Upper lobe of right lung (tissue), 1 donor: Measurements from ENCODE around the gene USP32. TPM values are rescaled to one million over a fixed set of nuclear protein-coding genes. Genes with fewer than 3 reads are reported as not detected.
"Not testable (repeated sequence)": the region's sequence is repeated elsewhere in the genome, so short reads cannot be mapped to it uniquely, and the experiment has no call there.

Experiments used
- ATAC-seq: fragments of 200-7000 bp; cut with Tn5 transposase; one replicate; pipeline ENCODE4 v1.9.1; 2020; ENCODE audit warnings: mild to moderate bottlenecking, moderate library complexity
- DNase-seq: peaks from one replicate; pipeline ENCODE4 v3.0.0-alpha.2; 2020
- H3K27ac ChIP-seq: fragments of 200-600 bp; one replicate; pipeline ENCODE4 v1.8.0; 2022
- H3K27me3 ChIP-seq: fragments of 200-600 bp; one replicate; pipeline ENCODE4 v1.8.0; 2022; ENCODE audit warnings: mild to moderate bottlenecking
- H3K36me3 ChIP-seq: fragments of 200-600 bp; one replicate; pipeline ENCODE4 v1.8.0; 2022
- H3K4me1 ChIP-seq: fragments of 200-600 bp; one replicate; pipeline ENCODE4 v1.8.0; 2022
- H3K4me3 ChIP-seq: fragments of 200-600 bp; one replicate; pipeline ENCODE4 v1.8.0; 2022; ENCODE audit warnings: mild to moderate bottlenecking
- H3K9me3 ChIP-seq: fragments of 200-600 bp; one replicate; pipeline ENCODE4 v1.8.0; 2022
- CTCF ChIP-seq: fragments of 200-600 bp; IDR thresholded peaks from one replicate; pipeline ENCODE4 v1.8.0; 2022; ENCODE audit warnings: antibody characterized with exemption
- intact Hi-C: fragments of 100-400 bp; cut with DNase I; formaldehyde crosslinking; loops from one replicate; pipeline ENCODE4 v1.11.0; 2022
- total RNA-seq: library from RNA; stranded (reverse); fragmentation: NEBNext Ultra II Directional; extraction: Animal tissue kit (Norgen Biotek cat#: 25700); gene quantifications from one replicate; pipeline ENCODE4 v1.2.1, GENCODE V29; 2021
- donor health status: DM: no; HTN: yes; CAD: no; lungs with severe emphysema.

USP32 gene
- total RNA-seq, 1 donor from 2014 or later = 72.4 TPM

DNA sequence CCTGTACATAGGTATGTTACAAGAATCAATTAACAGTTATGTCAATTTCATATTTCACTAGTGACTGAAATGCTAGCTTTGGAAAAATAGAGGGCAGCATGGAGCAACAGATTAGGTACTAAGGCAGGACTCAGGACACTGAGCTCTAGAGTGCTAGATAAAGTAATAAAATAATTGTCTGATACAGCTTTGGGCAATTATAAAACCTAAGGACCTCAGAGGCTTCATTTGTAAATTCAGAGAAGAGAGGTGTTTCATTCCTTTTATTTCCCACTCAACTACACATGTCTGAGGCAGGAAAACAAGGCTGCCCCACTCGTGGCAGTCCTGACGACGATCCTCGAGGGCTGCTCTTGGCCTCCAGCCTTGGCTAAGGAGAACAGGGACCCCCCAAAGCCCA, 160.7 kb downstream of the USP32 start:
- intact Hi-C loops = no loop called here
- H3K27me3 ChIP-seq = no peaks in the 10 kb centered on the region
- H3K27ac ChIP-seq = no peak overlapping the region
- DNase-seq = no peak
- H3K4me1 ChIP-seq = no peaks in the 10 kb centered on the region
- ATAC-seq = peak; percentile 32
- no peaks in the 10 kb centered on the region for H3K9me3 ChIP-seq
- H3K4me3 ChIP-seq = no peak overlapping the region
- TF ChIP-seq CTCF = peak; percentile 32
- peaks cover 24% of the 10 kb centered on the region for H3K36me3 ChIP-seq

- ATAC-seq = no peak
- H3K36me3 ChIP-seq = peaks cover 24% of the 10 kb centered on the region
- no peak for TF ChIP-seq CTCF
- DNase-seq = no peak
- H3K9me3 ChIP-seq = no peaks in the 10 kb centered on the region
- intact Hi-C loops = no loop called here
- no peak overlapping the region for H3K4me3 ChIP-seq
- H3K27ac ChIP-seq = no peak overlapping the region
- H3K27me3 ChIP-seq = no peaks in the 10 kb centered on the region
- no peaks in the 10 kb centered on the region for H3K4me1 ChIP-seq
Observed at GRCh38 chr17:60230358-60230757, 161.6 kb downstream of the USP32 start.

DNA sequence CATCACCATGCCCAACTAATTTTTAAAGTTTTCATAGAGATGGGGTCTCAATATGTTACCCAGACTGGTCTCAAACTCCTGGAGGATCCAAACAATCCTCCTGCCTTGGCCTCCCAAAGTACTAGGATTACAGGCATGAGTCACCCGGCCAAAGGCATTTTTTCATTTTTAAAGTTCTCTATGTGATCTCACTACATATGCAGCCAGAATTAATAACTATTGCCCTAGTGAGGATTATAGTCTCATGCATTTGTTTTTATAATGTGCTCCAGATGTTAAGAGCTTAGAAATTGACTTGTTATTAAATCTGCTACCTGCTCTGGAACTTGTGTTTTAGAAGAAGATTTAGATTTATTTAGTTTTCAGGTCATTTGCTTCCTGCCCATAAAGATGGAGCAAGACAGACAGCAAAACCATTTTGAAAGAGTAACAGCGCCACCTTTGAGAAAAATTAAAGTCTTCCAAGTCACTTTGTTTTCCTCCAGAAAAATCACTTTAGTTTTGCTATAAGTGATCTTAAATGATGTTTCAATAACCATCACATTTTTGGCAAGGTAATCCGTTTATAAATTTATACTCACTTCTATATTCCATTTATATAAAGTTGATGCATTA, 162.6 kb downstream of the USP32 start:
- H3K4me1 ChIP-seq = no peaks in the 10 kb centered on the region
- H3K27me3 ChIP-seq = no peaks in the 10 kb centered on the region
- intact Hi-C loops = no loop called here
- DNase-seq (no peak), ATAC-seq (no peak)
- H3K27ac ChIP-seq = no peak overlapping the region
- H3K4me3 ChIP-seq = no peak overlapping the region
- H3K9me3 ChIP-seq = no peaks in the 10 kb centered on the region
- peaks cover 26% of the 10 kb centered on the region for H3K36me3 ChIP-seq
- no peak for TF ChIP-seq CTCF

DNA sequence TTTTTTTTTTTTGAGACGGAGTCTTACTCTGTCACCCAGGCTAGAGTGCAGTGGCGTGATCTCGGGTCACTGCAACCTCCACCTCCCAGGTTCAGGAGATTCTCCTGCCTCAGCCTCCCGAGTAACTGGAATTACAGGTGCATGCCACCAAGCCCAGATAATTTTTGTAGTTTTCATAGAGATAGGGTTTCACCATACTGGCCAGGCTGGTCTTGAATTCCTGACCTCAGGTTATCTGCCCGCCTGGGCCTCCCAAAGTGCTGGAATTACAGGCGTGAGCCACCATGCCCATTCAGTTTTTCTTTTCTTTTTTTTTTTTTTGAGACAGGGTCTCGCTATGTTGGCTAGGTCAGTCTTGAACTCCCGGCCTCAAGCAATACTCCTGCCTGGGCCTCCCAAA, 164.7 kb downstream of the USP32 start:
- intact Hi-C loops, H3K27me3 ChIP-seq, H3K27ac ChIP-seq, ATAC-seq, H3K9me3 ChIP-seq, DNase-seq, H3K4me3 ChIP-seq, H3K4me1 ChIP-seq: not testable (repeated sequence)
- H3K36me3 ChIP-seq = peaks cover 46% of the 10 kb centered on the region

- peaks cover 61% of the 10 kb centered on the region for H3K36me3 ChIP-seq
Observed at GRCh38 chr17:60224064-60224463, 167.9 kb downstream of the USP32 start.

GRCh38 chr17:60223456-60223855, 168.5 kb downstream of the USP32 start:
- Histone ChIP-seq H3K27ac (no peak overlapping the region), H3K4me1 (no peaks in the 10 kb centered on the region), H3K4me3 (no peak overlapping the region), H3K36me3 (peaks cover 66% of the 10 kb centered on the region), H3K9me3 (no peaks in the 10 kb centered on the region), H3K27me3 (no peaks in the 10 kb centered on the region)
- ATAC-seq = no peak
- intact Hi-C loops = no loop called here
- DNase-seq = no peak
- no peak for TF ChIP-seq CTCF

More at GRCh38 chr17:60224064-60224463, 167.9 kb downstream of the USP32 start:
- TF ChIP-seq CTCF = no peak
- no peaks in the 10 kb centered on the region for H3K9me3 ChIP-seq
- no peak for DNase-seq
- no peaks in the 10 kb centered on the region for H3K4me1 ChIP-seq
- no peak overlapping the region for H3K27ac ChIP-seq
- H3K27me3 ChIP-seq = no peaks in the 10 kb centered on the region
- intact Hi-C loops = no loop called here
- ATAC-seq = no peak
- H3K4me3 ChIP-seq = no peak overlapping the region

DNA sequence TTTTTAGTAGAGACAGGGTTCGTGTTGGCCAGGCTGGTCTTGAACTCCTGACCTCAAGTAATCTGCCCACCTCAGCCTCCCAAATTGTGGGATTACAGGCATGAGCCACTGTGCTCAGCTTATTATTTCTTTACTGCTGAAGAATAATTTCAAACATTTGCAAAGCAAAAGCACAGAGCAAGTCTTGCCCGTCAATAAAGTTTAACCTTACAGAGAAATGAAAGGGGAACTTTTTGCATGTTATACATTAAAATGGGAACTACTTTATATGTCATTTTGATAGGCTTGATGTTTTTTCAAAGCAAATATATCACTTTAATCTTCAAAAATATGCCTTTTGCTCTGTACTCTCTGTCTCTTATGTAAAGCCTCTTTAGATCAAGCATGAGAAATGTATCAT, 173.2 kb downstream of the USP32 start:
- H3K27ac ChIP-seq, ATAC-seq, H3K4me1 ChIP-seq, H3K27me3 ChIP-seq, H3K9me3 ChIP-seq, intact Hi-C loops, DNase-seq, H3K4me3 ChIP-seq: not testable (repeated sequence)
- H3K36me3 ChIP-seq = peaks cover 48% of the 10 kb centered on the region

- DNase-seq, H3K9me3 ChIP-seq, H3K27me3 ChIP-seq, ATAC-seq, H3K27ac ChIP-seq, H3K4me1 ChIP-seq, H3K4me3 ChIP-seq, intact Hi-C loops: not testable (repeated sequence)
- peaks cover 27% of the 10 kb centered on the region for H3K36me3 ChIP-seq
Observed at GRCh38 chr17:60215895-60216294, 176.0 kb downstream of the USP32 start.

DNA sequence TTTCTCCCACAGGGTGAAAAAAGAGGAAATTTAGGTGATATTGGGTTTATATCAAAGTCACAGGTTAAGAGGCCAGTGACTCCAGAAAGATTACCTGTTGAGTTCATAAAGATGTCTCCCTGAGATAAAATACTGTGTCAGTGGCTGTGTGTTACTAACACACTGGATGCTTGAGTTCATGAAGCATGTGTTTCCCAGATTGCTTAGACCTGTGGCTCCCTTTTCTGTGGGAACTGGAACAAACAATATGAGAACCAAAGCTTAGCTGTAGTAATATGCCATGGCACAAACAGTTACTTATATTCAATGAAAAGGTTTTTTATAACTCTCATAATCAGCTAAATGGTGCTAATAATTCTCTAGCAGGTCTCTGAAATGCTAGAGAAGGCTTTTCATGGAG, 180.7 kb downstream of the USP32 start:
- peaks cover 25% of the 10 kb centered on the region for H3K36me3 ChIP-seq
- H3K4me3 ChIP-seq, H3K27ac ChIP-seq, H3K4me1 ChIP-seq, H3K9me3 ChIP-seq, ATAC-seq, intact Hi-C loops, DNase-seq, H3K27me3 ChIP-seq: not testable (repeated sequence)
